SK-N-MC (cell line): Measurements from ENCODE around the gene MAGEC3.
"Not testable (repeated sequence)": the region's sequence is repeated elsewhere in the genome, so short reads cannot be mapped to it uniquely, and the experiment has no call there.

ENCODE experiments used
- DNase-seq: peaks from one replicate; pipeline ENCODE4 v3.0.0-alpha.2; 2011; ENCODE audit warnings: low read depth, low spot score
- H3K27ac ChIP-seq: fragments of 200-600 bp; sonication (generic); 2 replicates; pipeline ENCODE4 v1.5.1; 2016; ENCODE audit warnings: mixed run types
- H3K36me3 ChIP-seq: fragments of 200-600 bp; sonication (generic); 2 replicates; pipeline ENCODE4 v1.6.1; 2017; ENCODE audit warnings: antibody characterized with exemption, low read length, mixed read lengths; ENCODE audit not compliant: insufficient read depth
- H3K4me3 ChIP-seq: fragments of 200-600 bp; sonication (generic); 2 replicates; pipeline ENCODE4 v1.5.1; 2016
- H3K9ac ChIP-seq: fragments of 200-600 bp; sonication (generic); 2 replicates; pipeline ENCODE4 v1.8.0; 2017; ENCODE audit warnings: mixed run types, mixed read lengths; ENCODE audit not compliant: insufficient read length
- H3K9me3 ChIP-seq: fragments of 200-600 bp; sonication (generic); 2 replicates; pipeline ENCODE4 v1.6.1; 2017; ENCODE audit warnings: low read depth, mild to moderate bottlenecking, antibody characterized with exemption, low read length, moderate library complexity, mixed read lengths
- EZH2 ChIP-seq: fragments of 200-600 bp; sonication (generic); IDR thresholded peaks from one replicate; pipeline ENCODE4 v1.6.1; 2017; ENCODE audit warnings: antibody characterized with exemption
- FOXP2 ChIP-seq: optimal IDR thresholded peaks from 2 replicates; pipeline ENCODE3; 2011; ENCODE audit warnings: mild to moderate bottlenecking, moderate library complexity; ENCODE audit not compliant: insufficient read depth; ENCODE audit errors: extremely low read length, control extremely low read depth
- POLR2AphosphoS5 ChIP-seq: IDR thresholded peaks from 2 replicates; pipeline ENCODE4 v1.6.1; 2012; ENCODE audit warnings: mild to moderate bottlenecking, low read depth, low read length, borderline replicate concordance

The MAGEC3 gene, protein sequence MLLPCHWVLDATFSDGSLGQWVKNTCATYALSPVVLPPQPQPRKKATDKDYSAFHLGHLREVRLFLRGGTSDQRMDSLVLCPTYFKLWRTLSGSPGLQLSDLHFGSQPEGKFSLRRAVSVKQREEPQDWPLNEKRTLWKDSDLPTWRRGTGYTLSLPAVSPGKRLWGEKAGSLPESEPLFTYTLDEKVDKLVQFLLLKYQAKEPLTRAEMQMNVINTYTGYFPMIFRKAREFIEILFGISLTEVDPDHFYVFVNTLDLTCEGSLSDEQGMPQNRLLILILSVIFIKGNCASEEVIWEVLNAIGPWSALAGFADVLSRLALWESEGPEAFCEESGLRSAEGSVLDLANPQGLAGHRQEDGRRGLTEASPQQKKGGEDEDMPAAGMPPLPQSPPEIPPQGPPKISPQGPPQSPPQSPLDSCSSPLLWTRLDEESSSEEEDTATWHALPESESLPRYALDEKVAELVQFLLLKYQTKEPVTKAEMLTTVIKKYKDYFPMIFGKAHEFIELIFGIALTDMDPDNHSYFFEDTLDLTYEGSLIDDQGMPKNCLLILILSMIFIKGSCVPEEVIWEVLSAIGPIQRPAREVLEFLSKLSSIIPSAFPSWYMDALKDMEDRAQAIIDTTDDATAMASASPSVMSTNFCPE

DNA sequence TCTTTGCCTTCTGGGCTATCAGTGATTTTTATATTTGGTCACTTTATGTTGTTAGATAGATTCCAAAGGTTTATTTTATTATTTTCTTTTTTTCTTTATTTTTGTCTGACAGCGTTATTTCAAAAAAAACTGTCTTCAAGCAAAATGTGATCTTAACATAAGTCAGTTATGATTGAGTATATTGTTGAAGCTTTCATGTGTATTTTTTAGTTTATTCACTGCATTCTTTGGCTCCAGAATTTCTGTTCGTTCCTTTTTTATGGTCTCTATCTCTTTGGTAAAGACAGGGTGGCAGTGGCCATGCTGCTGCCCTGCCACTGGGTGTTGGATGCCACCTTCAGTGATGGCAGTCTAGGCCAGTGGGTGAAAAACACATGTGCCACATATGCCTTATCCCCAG lies at the start of gene MAGEC3:
TSS of gene MAGEC3 (plus strand) at position 301 of the 400 bp plus-strand sequence. CDS start at position 301, 0 bp downstream.
- Histone ChIP-seq H3K4me3 (no peak within 1 kb of the TSS), H3K36me3 (no peaks in the 10 kb centered on the region), H3K27ac (no peak within 1 kb of the TSS), H3K9me3 (no peaks in the 10 kb centered on the region), H3K9ac (no peak within 1 kb of the TSS)
- DNase-seq = no peak
- TF ChIP-seq EZH2 (no peak), POLR2AphosphoS5 (no peak), FOXP2 (no peak)

DNA sequence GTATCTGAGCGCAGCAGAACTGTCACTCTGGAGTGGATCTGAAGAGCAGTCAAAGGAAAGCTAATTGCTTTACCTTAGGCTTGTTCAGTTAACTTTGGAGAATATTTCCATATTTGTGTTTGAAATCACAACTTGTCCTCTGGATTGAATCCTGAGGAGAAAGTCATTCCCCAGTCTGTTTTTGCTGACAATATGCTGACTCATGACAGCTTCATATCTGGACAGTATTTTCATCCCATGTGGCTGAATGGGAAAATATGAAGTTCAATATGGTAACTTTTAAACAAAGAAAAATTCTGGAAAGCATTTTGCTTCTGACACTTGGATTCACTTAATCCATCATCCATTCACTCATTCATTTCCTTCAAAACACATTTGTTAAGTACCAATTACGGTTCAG lies 46.3 kb upstream of the MAGEC3 start:
- Histone ChIP-seq H3K36me3 (no peaks in the 10 kb centered on the region), H3K9ac (no peak overlapping the region)
- DNase-seq = no peak

DNA sequence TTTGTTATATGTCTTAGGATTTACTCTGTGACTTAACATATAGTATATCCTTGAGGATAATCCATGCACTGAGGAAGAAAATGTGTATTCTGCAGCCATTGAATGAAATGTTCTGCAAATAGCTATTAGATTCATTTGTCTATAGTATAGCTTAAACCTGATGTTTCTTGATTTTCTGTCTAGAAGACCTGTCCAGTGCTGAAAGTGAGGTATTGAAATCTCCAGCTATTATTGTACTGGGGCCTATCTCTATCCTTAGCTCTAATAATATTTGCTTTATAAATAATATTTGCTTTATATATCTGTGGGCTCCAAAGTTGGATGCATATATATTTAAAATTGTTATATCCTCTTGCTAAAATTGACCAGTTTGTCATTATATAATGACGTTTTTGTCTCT lies 26.7 kb upstream of the MAGEC3 start:
- no peak for DNase-seq
- H3K9ac ChIP-seq = no peak overlapping the region
- no peak overlapping the region for H3K4me3 ChIP-seq
- no peaks in the 10 kb centered on the region for H3K36me3 ChIP-seq
- H3K9me3 ChIP-seq = no peaks in the 10 kb centered on the region
- TF ChIP-seq FOXP2 = no peak
- TF ChIP-seq POLR2AphosphoS5 = no peak
- TF ChIP-seq EZH2 = no peak
- H3K27ac ChIP-seq = no peak overlapping the region

More for the DNA sequence above, 46.3 kb upstream of the MAGEC3 start:
- Histone ChIP-seq H3K27ac (no peak overlapping the region), H3K9me3 (no peaks in the 10 kb centered on the region), H3K4me3 (no peak overlapping the region)
- TF ChIP-seq POLR2AphosphoS5 (no peak), FOXP2 (no peak)

DNA sequence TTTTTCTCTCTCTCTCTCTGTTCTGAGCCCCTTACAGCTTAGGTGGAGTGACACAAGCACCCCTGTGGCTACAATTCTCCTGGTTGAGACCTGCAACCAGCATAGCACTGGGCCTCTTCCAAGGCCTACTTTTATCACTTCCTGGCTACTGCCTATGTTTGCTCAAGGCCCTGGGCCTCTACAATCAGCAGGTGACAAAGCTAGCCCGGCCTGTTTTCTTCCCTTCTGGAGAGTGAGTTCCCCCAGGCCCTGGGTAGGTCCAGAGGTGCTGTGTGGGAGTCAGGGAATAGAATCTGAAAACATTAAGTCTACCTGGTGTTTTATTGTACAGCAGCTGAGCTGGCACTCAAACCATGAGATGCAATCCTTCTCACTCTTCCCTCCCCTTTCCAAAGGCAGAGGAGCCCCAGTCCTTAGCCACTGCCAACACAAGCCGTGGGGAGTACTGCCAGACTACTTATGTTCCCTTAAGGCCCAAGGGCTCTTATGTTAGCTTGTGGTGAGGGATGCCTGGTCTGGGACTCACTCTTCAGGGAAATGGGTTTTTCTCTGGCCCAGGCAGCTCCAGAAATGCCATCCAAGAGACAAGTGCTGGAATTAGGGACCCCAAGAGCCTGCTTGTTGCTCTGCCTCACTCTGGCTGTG lies 23.8 kb upstream of the MAGEC3 start:
- TF ChIP-seq FOXP2 (no peak), EZH2 (no peak), POLR2AphosphoS5 (no peak)
- H3K27ac ChIP-seq = no peak overlapping the region
- no peak for DNase-seq
- no peak overlapping the region for H3K4me3 ChIP-seq
- no peaks in the 10 kb centered on the region for H3K36me3 ChIP-seq
- H3K9me3 ChIP-seq = no peaks in the 10 kb centered on the region
- H3K9ac ChIP-seq = no peak overlapping the region

DNA sequence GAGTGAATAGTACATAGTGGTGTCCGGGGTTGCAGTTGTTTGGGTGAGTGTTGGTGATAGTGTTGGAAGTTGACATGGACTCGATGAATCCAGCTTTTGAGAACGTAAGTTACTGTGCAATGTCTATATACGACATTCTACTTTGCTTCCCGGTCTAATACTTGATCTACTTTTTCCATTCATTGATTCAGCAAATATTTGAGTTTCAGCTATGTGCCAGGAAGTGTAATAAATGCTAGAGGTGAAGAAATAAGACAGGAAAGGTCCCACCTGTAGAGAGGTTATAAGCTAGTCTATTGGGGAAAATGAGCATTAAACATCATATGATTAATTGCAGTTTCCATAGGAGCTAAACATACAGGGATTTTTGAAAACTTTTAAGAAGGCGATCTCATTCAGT lies 22.2 kb upstream of the MAGEC3 start:
- no peak for DNase-seq
- H3K9ac ChIP-seq = no peak overlapping the region
- no peaks in the 10 kb centered on the region for H3K9me3 ChIP-seq
- H3K36me3 ChIP-seq = no peaks in the 10 kb centered on the region
- no peak overlapping the region for H3K4me3 ChIP-seq
- H3K27ac ChIP-seq = no peak overlapping the region
- no peak for TF ChIP-seq POLR2AphosphoS5
- TF ChIP-seq FOXP2 = no peak
- no peak for TF ChIP-seq EZH2

DNA sequence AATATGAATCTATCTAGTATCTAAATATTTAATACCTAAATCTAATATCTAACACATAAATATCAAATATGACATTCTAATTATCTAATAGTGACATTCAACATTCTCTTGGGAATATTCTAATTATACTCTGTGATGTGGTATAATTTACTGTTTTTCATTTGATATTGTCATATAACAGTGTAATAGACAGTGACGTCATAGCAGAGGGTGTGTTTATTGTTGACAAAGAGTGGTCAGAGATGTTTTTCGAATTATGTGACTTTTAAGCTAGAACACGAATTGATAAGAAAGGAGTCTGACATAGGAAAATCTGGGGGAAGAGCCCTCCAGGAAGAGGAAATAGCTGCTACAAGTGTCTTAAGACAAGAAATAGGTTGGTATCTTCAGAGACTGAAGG lies 5.9 kb upstream of the MAGEC3 start:
- Histone ChIP-seq H3K9ac (no peak overlapping the region), H3K27ac (no peak overlapping the region), H3K36me3 (no peaks in the 10 kb centered on the region), H3K4me3 (no peak overlapping the region), H3K9me3 (no peaks in the 10 kb centered on the region)
- no peak for DNase-seq
- TF ChIP-seq POLR2AphosphoS5 (no peak), FOXP2 (no peak), EZH2 (no peak)

DNA sequence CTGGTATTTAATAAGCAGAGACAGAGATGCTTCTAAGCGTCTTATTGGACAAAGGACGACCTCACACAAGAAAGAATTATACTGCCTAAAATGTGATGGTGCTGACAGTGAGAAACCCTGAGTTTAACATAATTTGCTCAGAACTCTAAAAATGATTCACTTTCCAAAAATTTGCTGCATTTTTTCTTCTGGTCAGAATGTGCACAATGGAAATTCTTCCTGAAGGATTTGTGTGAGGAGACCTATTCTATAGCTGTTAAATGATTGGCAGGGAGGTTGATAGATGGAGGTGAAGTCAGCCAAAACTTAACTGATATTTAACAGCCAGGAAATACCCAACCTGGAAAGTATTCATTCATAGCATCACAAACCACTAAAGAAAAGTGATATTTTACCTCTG lies 1.7 kb downstream of the MAGEC3 start:
- DNase-seq = no peak
- TF ChIP-seq EZH2 = no peak
- TF ChIP-seq POLR2AphosphoS5 = no peak
- no peak for TF ChIP-seq FOXP2
- H3K27ac ChIP-seq = no peak overlapping the region

DNA sequence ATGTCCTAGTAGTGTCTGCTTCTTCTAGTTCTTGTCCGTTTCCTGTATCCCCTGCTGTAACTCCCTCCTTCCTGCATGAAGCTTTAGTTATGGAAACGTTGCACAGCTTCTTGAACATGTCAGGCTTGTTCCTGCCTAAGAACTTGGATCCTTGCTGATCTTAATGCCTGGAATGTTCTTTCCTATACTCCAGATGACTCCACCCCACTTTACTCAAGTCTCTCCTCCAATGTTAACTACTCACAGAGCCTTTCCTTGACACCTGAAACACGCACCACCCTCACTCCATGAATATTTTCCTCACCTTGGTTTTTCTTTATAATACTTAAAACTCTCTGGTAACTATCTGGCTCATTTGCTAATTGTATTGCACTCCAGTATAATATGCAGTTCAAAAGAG lies 19.4 kb downstream of the MAGEC3 start:
- H3K36me3 ChIP-seq = no peaks in the 10 kb centered on the region
- no peak overlapping the region for H3K27ac ChIP-seq
- no peak for TF ChIP-seq POLR2AphosphoS5
- TF ChIP-seq EZH2 = no peak
- no peak for TF ChIP-seq FOXP2
- H3K4me3 ChIP-seq = no peak overlapping the region
- H3K9me3 ChIP-seq = no peaks in the 10 kb centered on the region
- DNase-seq = no peak
- no peak overlapping the region for H3K9ac ChIP-seq

More for the DNA sequence above, 1.7 kb downstream of the MAGEC3 start:
- H3K4me3 ChIP-seq = no peak overlapping the region
- H3K9me3 ChIP-seq = no peaks in the 10 kb centered on the region
- H3K9ac ChIP-seq = no peak overlapping the region
- H3K36me3 ChIP-seq = no peaks in the 10 kb centered on the region

DNA sequence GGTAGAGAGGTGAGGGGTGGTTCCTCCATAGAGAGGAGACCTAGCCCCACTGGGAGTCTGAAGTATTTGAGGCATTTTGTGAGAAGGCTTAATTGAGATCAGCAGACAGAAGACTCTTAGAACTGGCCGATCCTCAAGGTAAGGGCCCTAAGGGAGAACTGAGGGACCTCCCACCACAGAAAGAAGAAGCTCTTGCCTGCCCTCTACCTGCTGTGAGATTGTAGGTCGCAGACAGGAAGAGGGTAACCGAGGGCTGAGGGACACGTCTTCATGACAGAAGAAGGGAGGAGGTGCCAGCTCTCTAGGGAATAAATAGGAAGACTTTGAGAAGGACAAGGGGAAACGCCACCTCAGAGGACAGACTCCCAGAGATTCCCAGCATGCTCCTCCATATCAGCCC lies 41.5 kb downstream of the MAGEC3 start:
- Histone ChIP-seq H3K4me3 (no peak overlapping the region), H3K36me3 (no peaks in the 10 kb centered on the region), H3K9ac (no peak overlapping the region), H3K27ac (no peak overlapping the region), H3K9me3 (no peaks in the 10 kb centered on the region)
- DNase-seq = no peak
- TF ChIP-seq POLR2AphosphoS5 (no peak), FOXP2 (no peak), EZH2 (no peak)

DNA sequence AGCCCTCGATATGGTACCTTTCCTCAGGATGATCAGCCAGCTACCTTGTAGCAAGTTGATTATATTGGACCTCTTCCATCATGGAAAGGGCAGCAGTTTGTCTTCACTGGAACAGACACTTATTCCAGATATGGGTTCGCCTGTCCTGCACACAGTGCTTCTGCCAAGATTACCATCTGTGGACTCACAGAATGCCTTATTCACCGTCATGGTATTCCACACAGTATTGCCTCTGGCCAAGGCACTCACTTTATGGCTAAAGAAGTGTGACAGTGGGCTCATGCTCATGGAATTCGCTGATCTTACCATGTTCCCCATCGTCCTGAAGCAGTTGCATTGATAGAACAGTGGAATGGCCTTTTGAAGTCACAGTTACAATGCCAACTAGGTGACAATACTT lies 50.7 kb downstream of the MAGEC3 start:
- H3K9me3 ChIP-seq, H3K4me3 ChIP-seq, H3K9ac ChIP-seq, H3K27ac ChIP-seq, H3K36me3 ChIP-seq, DNase-seq: not testable (repeated sequence)
